Adrenal gland (tissue), 12 donors: ENCODE data around the gene DLG4. TPM values are rescaled to one million over a fixed set of nuclear protein-coding genes. Genes with fewer than 3 reads are reported as not detected.

Experiments
- DNase-seq, 7 donors: peaks; one replicate each; pipeline ENCODE4 v3.0.0-alpha.2; 2019 to 2020
- H3K27ac ChIP-seq, 5 donors: fragments of 200-600 bp; sonication (generic) in 4 of 5; 1 replicate in 3 of 5; 2 replicates in 2 of 5; pipeline versions ENCODE4 v1.5.1 to v1.8.0; 2016 to 2020; ENCODE audit warnings: mild to moderate bottlenecking in 1 of 5
- H3K27me3 ChIP-seq: fragments of 200-600 bp; 2 replicates; pipeline ENCODE4 v1.8.0; 2021
- H3K36me3 ChIP-seq, 2 donors: fragments of 200-600 bp; replicated peaks in 1 of 2; 1 replicate in 1 of 2; 2 replicates in 1 of 2; pipeline versions ENCODE4 v1.5.1 to v1.8.0; 2018 to 2022
- H3K4me1 ChIP-seq, 2 donors: fragments of 200-600 bp; replicated peaks in 1 of 2; 1 replicate in 1 of 2; 2 replicates in 1 of 2; pipeline versions ENCODE4 v1.5.1 to v1.8.0; 2018 to 2021
- H3K4me3 ChIP-seq, 4 donors: fragments of 200-600 bp; sonication (generic) in 3 of 4; one replicate each; pipeline ENCODE4 v1.5.1; 2016 to 2018
- H3K9me3 ChIP-seq, 3 donors: fragments of 200-600 bp; sonication (generic) in 1 of 3; replicated peaks in 1 of 3; 1 replicate in 2 of 3; 2 replicates in 1 of 3; pipeline versions ENCODE4 v1.5.1 to v1.8.0; 2016 to 2021
- CTCF ChIP-seq, 6 experiments: fragments of 450-650 bp in 4 of 6; fragments of 200-600 bp in 2 of 6; sonication (generic) in 1 of 6; IDR thresholded peaks; 1 replicate in 5 of 6; 2 replicates in 1 of 6; pipeline versions ENCODE4 v1.5.1 to v1.8.0; 2016 to 2021; ENCODE audit warnings: antibody characterized with exemption in 6 of 6, mild to moderate bottlenecking in 2 of 6, moderate library complexity in 1 of 6
- POLR2A ChIP-seq, 2 donors: fragments of 450-650 bp; IDR thresholded peaks; one replicate each; pipeline ENCODE4 v1.6.1; 2017; ENCODE audit warnings: antibody characterized with exemption in 2 of 2, mild to moderate bottlenecking in 2 of 2, moderate library complexity in 1 of 2
- WGBS, 4 donors: extraction: QIAGEN DNeasy Blood & Tissue Kit in 2 of 4; methylation state at CpG; one replicate each; pipeline versions ENCODE4 v1.1.5 to v1.1.7; 2013 to 2017; 5-methylcytosine and 5-hydroxymethylcytosine counted together
- intact Hi-C, 2 donors: fragments of 100-400 bp; cut with DNase I; formaldehyde crosslinking; loops; one replicate each; pipeline versions ENCODE4 v1.14.1 to v1.15.0; 2022 to 2023
- polyA plus RNA-seq, 3 donors: library from polyadenylated mRNA; stranded (reverse); fragments of 200-250 nt in 2 of 3; fragments of 350-450 nt in 1 of 3; fragmentation: Illumina TruSeq in 1 of 3; extraction: RNeasy Lipid Tissue Mini Kit (QIAGEN cat#74804) in 1 of 3; gene quantifications; one replicate each; pipeline ENCODE4 v1.2.3, GENCODE V29; 2013 to 2014
- total RNA-seq, 9 donors: library from RNA; depleted of rRNA in 4 of 9; stranded (reverse); fragments of >200 nt in 4 of 9; fragments of 120-200 nt in 1 of 9; fragmentation: NEBNext Ultra II Directional in 1 of 9; extraction: Animal tissue kit (Norgen Biotek cat#: 25700) in 1 of 9; gene quantifications; one replicate each; pipeline versions ENCODE4 v1.1.0 to v1.2.4, GENCODE V29; 2013 to 2023
- donor health status: healthy with polysubstance abuse.
- donor health status: Bipolar disorder and iron deficiency.
- donor health status: DM: yes; HTN: yes; CAD: no.
- donor health status: DM: no; HTN: no; CAD: no.
- donor health status: DM: no; HTN: no; CAD: no.
- donor health status: DM: yes; HTN: yes; CAD: no.

Gene DLG4
- total and polyA plus RNA-seq, 12 donors = 14.1 to 172 (median 30.5) TPM

GRCh38 chr17:7146115-7146514 lies 73.5 kb downstream of the DLG4 start:
- 52 to 70% (median 62%) methylated on average over 5 to 6 of the region's 6 CpGs for WGBS, 4 donors
- H3K4me3 ChIP-seq = no peak overlapping the region
- no peak overlapping the region for H3K27ac ChIP-seq
- intact Hi-C loops = no loop called here
- no peak for DNase-seq
- H3K27me3 ChIP-seq = no peaks in the 10 kb centered on the region
- no peak for TF ChIP-seq POLR2A (IDR thresholded peaks at IDR 0.05)
- TF ChIP-seq CTCF (IDR thresholded peaks at IDR 0.05) = no peak
- no peaks in the 10 kb centered on the region for H3K9me3 ChIP-seq
- no peaks in the 10 kb centered on the region for H3K4me1 ChIP-seq
- no peaks in the 10 kb centered on the region for H3K36me3 ChIP-seq

GRCh38 chr17:7144213-7144612 lies 75.4 kb downstream of the DLG4 start:
- no peaks in the 10 kb centered on the region for H3K27me3 ChIP-seq
- no peak overlapping the region for H3K4me3 ChIP-seq
- TF ChIP-seq POLR2A (IDR thresholded peaks at IDR 0.05) (no peak), CTCF (IDR thresholded peaks at IDR 0.05) (no peak)
- no peak overlapping the region for H3K27ac ChIP-seq
- intact Hi-C loops = no loop called here
- no peaks in the 10 kb centered on the region for H3K36me3 ChIP-seq
- H3K4me1 ChIP-seq = no peaks in the 10 kb centered on the region
- WGBS, 4 donors = 72 to 78% (median 76%) methylated on average over 11 of the region's 11 CpGs
- DNase-seq = no peak
- H3K9me3 ChIP-seq = no peaks in the 10 kb centered on the region

- intact Hi-C loops = no loop called here
- peaks cover 0 to under 1% of the 10 kb centered on the region in 2 donors for H3K4me1 ChIP-seq
- WGBS, 4 donors = 74 to 86% (median 79%) methylated on average over 10 of the region's 10 CpGs
- H3K36me3 ChIP-seq = no peaks in the 10 kb centered on the region
- peaks cover 8% of the 10 kb centered on the region for H3K27me3 ChIP-seq
- no peaks in the 10 kb centered on the region for H3K9me3 ChIP-seq
- no peak overlapping the region for H3K4me3 ChIP-seq
- no peak for TF ChIP-seq POLR2A (IDR thresholded peaks at IDR 0.05)
- no peak for TF ChIP-seq CTCF (IDR thresholded peaks at IDR 0.05)
- H3K27ac ChIP-seq = no peak overlapping the region
- no peak for DNase-seq
Observed at GRCh38 chr17:7141824-7142223, 77.8 kb downstream of the DLG4 start.

- no peak for DNase-seq
- H3K27me3 ChIP-seq = peaks cover 8% of the 10 kb centered on the region
- 76 to 87% (median 77%) methylated on average over 10 of the region's 10 CpGs for WGBS, 4 donors
- H3K9me3 ChIP-seq = no peaks in the 10 kb centered on the region
- intact Hi-C loops = loop anchor here in 1 of 2 donors (5.0 kb wide), 1 partner anchor 87 kb away; no protein-coding TSS in a partner anchor
- H3K4me3 ChIP-seq = no peak overlapping the region
- H3K36me3 ChIP-seq = no peaks in the 10 kb centered on the region
- H3K4me1 ChIP-seq = peaks cover 0 to 15% of the 10 kb centered on the region in 2 donors
- no peak overlapping the region for H3K27ac ChIP-seq
- no peak for TF ChIP-seq CTCF (IDR thresholded peaks at IDR 0.05)
- TF ChIP-seq POLR2A (IDR thresholded peaks at IDR 0.05) = no peak
Observed at GRCh38 chr17:7139400-7139799, 80.2 kb downstream of the DLG4 start.
